ENCODE data around the gene PELI1.
A peak's percentile ranks its signal among the peaks of the same experiment; 100 is the strongest.

PELI1 gene

GRCh38 chr2:64142741-64143168 lies 1.5 kb downstream of the PELI1 start:
- Histone ChIP-seq H2AFZ (ENCODE audit: low read length) (no peak overlapping the region), H3K4me2 (ENCODE audit: low read length) (peak overlapping the region; percentile 90), H3K79me2 (ENCODE audit: insufficient read depth, low read length) (peaks cover 59% of the 10 kb centered on the region), H3K27ac (ENCODE audit: low read depth, low read length, poor library complexity, severe bottlenecking) (peak overlapping the region; percentile 78), H3K9me2 (ENCODE audit: low read depth, low read length) (no peaks in the 10 kb centered on the region), H3F3A (ENCODE audit: insufficient read depth, low read length) (no peaks in the 10 kb centered on the region), H3K9ac (ENCODE audit: low read length) (peak overlapping the region; percentile 92), H3K4me3 (ENCODE audit: low read depth, low read length, poor library complexity, severe bottlenecking) (peak overlapping the region; percentile 91), H3K36me3 (ENCODE audit: insufficient read depth, low read length) (peaks cover 25% of the 10 kb centered on the region; the same call in 1 of the 2 replicates), H3K9me3 (ENCODE audit: low read length) (no peaks in the 10 kb centered on the region), H4K20me1 (ENCODE audit: insufficient read depth, low read length) (no peaks in the 10 kb centered on the region), H3K27me3 (ENCODE audit: insufficient read depth, low read length) (no peaks in the 10 kb centered on the region), H3K4me1 (ENCODE audit: insufficient read depth, low read length, severe bottlenecking) (peaks cover 65% of the 10 kb centered on the region)
- TF ChIP-seq EZH2 (IDR thresholded peaks at IDR 0.05; ENCODE audit: borderline replicate concordance, low read length) (no peak), CTCF (IDR thresholded peaks at IDR 0.05; ENCODE audit: low read length) (no peak)

- peaks cover 33% of the 10 kb centered on the region; the same call in 1 of the 2 replicates for H3K36me3 ChIP-seq (ENCODE audit: insufficient read depth, low read length)
- H3K27me3 ChIP-seq (ENCODE audit: insufficient read depth, low read length): no peaks in the 10 kb centered on the region
- H3F3A ChIP-seq (ENCODE audit: insufficient read depth, low read length): no peaks in the 10 kb centered on the region
- no peaks in the 10 kb centered on the region for H4K20me1 ChIP-seq (ENCODE audit: insufficient read depth, low read length)
- TF ChIP-seq EZH2 (IDR thresholded peaks at IDR 0.05; ENCODE audit: borderline replicate concordance, low read length) (no peak), CTCF (IDR thresholded peaks at IDR 0.05; ENCODE audit: low read length) (no peak)
- peak overlapping the region; percentile 91 for H3K4me3 ChIP-seq (ENCODE audit: low read depth, low read length, poor library complexity, severe bottlenecking)
- H3K9me3 ChIP-seq (ENCODE audit: low read length): no peaks in the 10 kb centered on the region
- no peaks in the 10 kb centered on the region for H3K9me2 ChIP-seq (ENCODE audit: low read depth, low read length)
- peak overlapping the region; percentile 78 for H3K27ac ChIP-seq (ENCODE audit: low read depth, low read length, poor library complexity, severe bottlenecking)
- peak overlapping the region; percentile 92 for H3K9ac ChIP-seq (ENCODE audit: low read length)
- H3K4me2 ChIP-seq (ENCODE audit: low read length): peak overlapping the region; percentile 90
- H3K4me1 ChIP-seq (ENCODE audit: insufficient read depth, low read length, severe bottlenecking): peaks cover 74% of the 10 kb centered on the region
- H2AFZ ChIP-seq (ENCODE audit: low read length): no peak overlapping the region
- H3K79me2 ChIP-seq (ENCODE audit: insufficient read depth, low read length): peaks cover 69% of the 10 kb centered on the region
These were observed 2.4 kb downstream of the PELI1 start for GRCh38 chr2:64141674-64142405.

- no peaks in the 10 kb centered on the region for H4K20me1 ChIP-seq (ENCODE audit: insufficient read depth, low read length)
- TF ChIP-seq CTCF (IDR thresholded peaks at IDR 0.05; ENCODE audit: low read length) (no peak), EZH2 (IDR thresholded peaks at IDR 0.05; ENCODE audit: borderline replicate concordance, low read length) (no peak)
- peak overlapping the region; percentile 90 for H3K4me2 ChIP-seq (ENCODE audit: low read length)
- peak overlapping the region; percentile 22 for H3K27ac ChIP-seq (ENCODE audit: low read depth, low read length, poor library complexity, severe bottlenecking)
- H3K4me3 ChIP-seq (ENCODE audit: low read depth, low read length, poor library complexity, severe bottlenecking): peak overlapping the region; percentile 91
- H3K9ac ChIP-seq (ENCODE audit: low read length): peak overlapping the region; percentile 15; the same call in 1 of the 2 replicates
- H3K79me2 ChIP-seq (ENCODE audit: insufficient read depth, low read length): peaks cover 80% of the 10 kb centered on the region
- H2AFZ ChIP-seq (ENCODE audit: low read length): no peak overlapping the region
- peaks cover 82% of the 10 kb centered on the region for H3K4me1 ChIP-seq (ENCODE audit: insufficient read depth, low read length, severe bottlenecking)
- no peaks in the 10 kb centered on the region for H3K9me2 ChIP-seq (ENCODE audit: low read depth, low read length)
- H3K36me3 ChIP-seq (ENCODE audit: insufficient read depth, low read length): peaks cover 43% of the 10 kb centered on the region
- no peaks in the 10 kb centered on the region for H3F3A ChIP-seq (ENCODE audit: insufficient read depth, low read length)
- no peaks in the 10 kb centered on the region for H3K9me3 ChIP-seq (ENCODE audit: low read length)
- no peaks in the 10 kb centered on the region for H3K27me3 ChIP-seq (ENCODE audit: insufficient read depth, low read length)
These were observed 3.5 kb downstream of the PELI1 start for GRCh38 chr2:64140665-64141200.
